ENCODE measurements around the gene CTDP1.

DNA sequence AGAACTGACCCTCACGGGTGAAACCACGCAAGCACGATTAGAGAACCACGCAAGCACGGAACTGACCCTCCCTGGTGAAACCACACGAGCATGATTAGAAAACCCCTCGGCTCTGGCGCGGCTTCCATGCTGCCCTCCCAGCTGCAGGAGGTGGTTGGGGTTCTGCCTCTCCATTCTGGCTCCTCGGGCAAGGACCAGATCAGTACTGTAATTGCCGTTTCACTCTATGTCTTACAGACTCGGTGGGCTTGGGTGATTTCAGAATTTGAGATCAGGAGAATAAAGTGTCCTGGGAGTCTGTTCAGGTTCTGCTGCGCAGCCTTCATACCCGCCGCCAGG is 59.8 kb downstream of the CTDP1 start:
- TF ChIP-seq CTCF (IDR thresholded peaks at IDR 0.05) = no peak
- TF ChIP-seq EP300 (IDR thresholded peaks at IDR 0.05) = no peak
- no peak for TF ChIP-seq POLR2A (IDR thresholded peaks at IDR 0.05)
- no peak for TF ChIP-seq POLR2AphosphoS5 (IDR thresholded peaks at IDR 0.05)

All from gastroesophageal sphincter (tissue), 3 donors.